Naive thymus-derived CD8-positive, alpha-beta T cell (primary cell): ENCODE results near the gene GABBR1. TPM values are rescaled to one million over a fixed set of nuclear protein-coding genes. Genes with fewer than 3 reads are reported as not detected.
"Not testable (repeated sequence)": the region's sequence is repeated elsewhere in the genome, so short reads cannot be mapped to it uniquely, and the experiment has no call there.

Source experiments
- ATAC-seq, 2 donors: fragments of 150-1000 bp; cut with Tn5 transposase in 1 of 2; sonication (Bioruptor Pico), chemical (Tn5 transposase) in 1 of 2; 1 replicate in 1 of 2; 2 replicates in 1 of 2; pipeline ENCODE4 v1.10.0; 2021; ENCODE audit warnings: mild to moderate bottlenecking in 2 of 2, moderate library complexity in 2 of 2
- POLR2A ChIA-PET: fragments of 350-600 bp; sonication (Branson Sonifier 250); formaldehyde crosslinking; loops from one replicate; lab custom pipeline; 2021; ENCODE audit warnings: antibody characterized with exemption; lab: Charles Lee
- DNase-seq, 10 donors: peaks; one replicate each; pipeline versions ENCODE4 v3.0.0 to v3.0.0-alpha.2; 2020 to 2022
- H3K27ac Mint-ChIP-seq, 10 donors: one replicate each; pipeline ENCODE4 v1.8.0; 2020 to 2022; ENCODE audit warnings: mild to moderate bottlenecking in 10 of 10, mixed read lengths in 10 of 10, moderate library complexity in 4 of 10, inconsistent platforms in 1 of 10
- H3K27me3 Mint-ChIP-seq, 5 donors: one replicate each; pipeline ENCODE4 v1.8.0; 2021 to 2022; ENCODE audit warnings: mixed read lengths in 5 of 5
- H3K36me3 Mint-ChIP-seq, 3 donors: one replicate each; pipeline ENCODE4 v1.8.0; 2020 to 2022; ENCODE audit warnings: mixed read lengths in 3 of 3, mild to moderate bottlenecking in 2 of 3, inconsistent platforms in 1 of 3
- H3K4me1 Mint-ChIP-seq, 4 donors: one replicate each; pipeline ENCODE4 v1.8.0; 2021 to 2022; ENCODE audit warnings: mixed read lengths in 4 of 4
- H3K4me3 Mint-ChIP-seq, 10 donors: one replicate each; pipeline ENCODE4 v1.8.0; 2020 to 2022; ENCODE audit warnings: mild to moderate bottlenecking in 10 of 10, mixed read lengths in 10 of 10, moderate library complexity in 6 of 10, inconsistent platforms in 1 of 10
- H3K9me3 Mint-ChIP-seq, 9 donors: one replicate each; pipeline ENCODE4 v1.8.0; 2020 to 2022; ENCODE audit warnings: mixed read lengths in 9 of 9, mild to moderate bottlenecking in 3 of 9, inconsistent platforms in 1 of 9, moderate library complexity in 1 of 9
- polyA plus RNA-seq, 3 donors: library from polyadenylated mRNA; unstranded; fragments of 300-500 nt; fragmentation: Illumina TruSeq; gene quantifications; one replicate each; pipeline ENCODE4 v1.2.3, GENCODE V29; 2021
- total RNA-seq, 8 experiments: library from RNA in 2 of 8; stranded (reverse) in 2 of 8; gene quantifications; one replicate each; pipeline ENCODE4 v1.2.3 and lab custom pipeline; 2021 to 2026

The GABBR1 gene
- total and polyA plus RNA-seq, 5 experiments from 2014 or later: 0.46 to 36.4 (median 0.92) TPM

- POLR2A ChIA-PET: no interaction called here
- H3K4me3 Mint-ChIP-seq: no peak overlapping the region
- ATAC-seq (no peak), DNase-seq (no peak)
- H3K36me3 Mint-ChIP-seq: no peaks in the 10 kb centered on the region
- H3K9me3 Mint-ChIP-seq: no peaks in the 10 kb centered on the region
- peaks cover 12 to 40% (median 17%) of the 10 kb centered on the region in 5 donors for H3K27me3 Mint-ChIP-seq
- no peak overlapping the region for H3K27ac Mint-ChIP-seq
- H3K4me1 Mint-ChIP-seq: peaks cover 0 to 2% (median 0%) of the 10 kb centered on the region in 4 donors
These were observed 34.2 kb upstream of the GABBR1 start for GRCh38 chr6:29667158-29667557.

- ATAC-seq: no peak
- Mint-ChIP-seq H3K27me3 (peaks cover 11 to 44% (median 21%) of the 10 kb centered on the region in 5 donors), H3K4me3 (no peak overlapping the region), H3K9me3 (no peaks in the 10 kb centered on the region), H3K36me3 (no peaks in the 10 kb centered on the region), H3K4me1 (peaks cover 0 to 2% (median 0%) of the 10 kb centered on the region in 4 donors), H3K27ac (no peak overlapping the region)
- DNase-seq: no peak
- POLR2A ChIA-PET: no interaction called here
These were observed 33.8 kb upstream of the GABBR1 start for GRCh38 chr6:29666826-29667130.

DNA sequence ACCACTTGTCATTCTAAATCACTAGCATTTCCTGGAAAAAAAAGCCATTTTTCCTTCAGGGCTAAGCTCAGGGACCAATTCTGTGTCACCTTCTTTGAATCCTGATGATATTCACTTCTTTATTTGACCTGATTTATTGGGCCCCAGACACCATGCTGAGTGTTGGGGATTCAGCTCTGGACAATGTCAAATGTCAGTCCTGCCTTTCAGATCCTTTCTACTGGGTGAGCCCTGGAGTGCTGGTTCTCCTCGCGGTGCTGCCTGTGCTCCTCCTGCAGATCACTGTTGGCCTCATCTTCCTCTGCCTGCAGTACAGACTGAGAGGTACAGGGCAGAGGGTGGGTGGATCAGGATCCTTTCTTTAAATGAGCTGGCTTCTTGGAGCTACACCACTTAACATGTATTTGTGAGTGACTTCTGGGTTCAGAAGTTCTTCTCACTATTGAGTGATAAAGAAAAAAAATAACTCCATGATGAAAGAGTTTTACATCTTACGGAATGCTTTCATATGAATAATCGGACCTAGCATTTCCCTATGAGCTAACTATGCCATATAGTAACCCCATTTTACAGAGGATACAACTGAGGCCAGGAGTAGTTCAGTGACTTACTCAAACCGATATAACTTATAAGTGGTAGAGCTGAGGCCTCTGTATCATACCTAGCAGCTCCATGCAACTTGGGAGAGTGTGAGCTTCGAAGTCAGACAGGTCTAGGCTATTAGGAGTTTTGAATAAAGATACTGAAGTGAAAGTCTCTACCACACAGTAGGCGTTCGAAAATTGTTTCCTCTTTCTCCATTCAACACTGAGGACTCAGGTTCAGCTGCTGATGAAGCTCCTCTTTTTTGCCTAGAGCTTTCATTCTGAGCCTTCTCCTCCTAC is 33.2 kb upstream of the GABBR1 start:
- Mint-ChIP-seq H3K9me3 (no peaks in the 10 kb centered on the region), H3K4me1 (no peaks in the 10 kb centered on the region), H3K4me3 (no peak overlapping the region), H3K27me3 (peaks cover 10 to 47% (median 22%) of the 10 kb centered on the region in 5 donors), H3K36me3 (no peaks in the 10 kb centered on the region), H3K27ac (peak overlapping the region in 1 of 10 donors; percentile 41)
- DNase-seq (no peak), ATAC-seq (no peak)
- POLR2A ChIA-PET: no interaction called here

DNA sequence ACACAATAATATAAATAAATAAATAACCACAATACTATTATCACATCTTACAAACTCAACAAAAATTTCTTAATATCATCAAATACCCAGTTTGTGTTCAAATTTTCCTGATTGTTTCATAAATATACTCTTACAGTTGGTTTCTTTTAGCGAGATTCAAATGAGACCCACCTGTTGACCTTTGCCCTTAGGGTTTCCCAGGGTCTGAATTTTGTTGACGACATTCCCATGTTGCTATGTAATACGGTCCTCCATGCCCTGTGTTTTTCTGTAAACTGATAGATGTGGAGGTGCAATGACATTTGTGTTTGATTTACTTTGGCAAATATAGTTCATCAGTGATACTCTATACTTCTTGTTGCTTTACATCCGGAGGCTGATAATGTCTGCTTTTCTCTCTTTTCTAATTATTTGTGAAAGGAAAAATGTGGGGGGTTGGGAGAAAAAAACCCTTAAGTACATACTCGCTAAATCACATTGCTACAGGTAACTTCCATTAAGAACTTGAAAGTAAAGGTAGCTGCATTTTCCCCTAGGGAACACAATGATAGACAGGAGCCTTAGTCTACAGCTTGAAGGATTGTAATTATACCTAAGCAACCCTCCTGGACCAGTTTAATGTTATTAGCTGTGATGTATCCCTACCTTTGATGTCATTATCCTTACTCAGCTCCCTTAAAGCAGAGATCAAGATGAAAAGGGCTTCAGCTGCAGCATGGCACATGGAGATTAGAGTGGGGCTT is 30.5 kb upstream of the GABBR1 start:
- no peak for ATAC-seq

DNA sequence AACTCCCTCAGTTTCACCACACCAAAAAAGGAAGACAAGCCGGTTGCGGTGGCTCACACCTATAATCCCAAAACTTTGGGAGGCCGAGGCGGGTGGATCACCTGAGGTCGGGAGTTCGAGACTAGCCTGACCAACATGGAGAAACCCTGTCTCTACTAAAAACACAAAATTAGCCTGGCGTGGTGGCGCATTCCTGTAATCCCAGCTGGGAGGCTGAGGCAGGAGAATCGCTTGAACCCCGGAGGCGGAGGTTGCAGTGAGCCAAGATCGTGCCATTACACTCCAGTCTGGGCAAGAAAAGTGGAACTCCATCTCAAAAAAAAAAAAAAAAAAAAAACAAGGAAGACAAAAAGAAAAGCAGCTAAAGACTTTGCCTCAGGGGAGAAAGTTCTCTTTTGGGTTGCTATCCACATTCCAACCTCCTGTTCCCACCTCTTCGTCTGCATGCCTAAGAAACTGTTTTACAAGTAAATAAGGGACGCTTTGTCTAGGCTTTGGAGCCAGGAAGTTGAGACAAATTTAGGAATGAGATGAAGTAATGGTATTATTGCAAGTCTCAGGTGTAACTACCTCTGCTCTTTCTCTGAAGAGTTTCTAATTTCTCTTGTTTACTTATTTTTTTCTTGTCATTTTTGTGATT is 28.6 kb upstream of the GABBR1 start:
- H3K4me1 Mint-ChIP-seq, ATAC-seq, DNase-seq, H3K9me3 Mint-ChIP-seq, H3K36me3 Mint-ChIP-seq, POLR2A ChIA-PET, H3K4me3 Mint-ChIP-seq: not testable (repeated sequence)
- Mint-ChIP-seq H3K27me3 (peaks cover 17 to 57% (median 37%) of the 10 kb centered on the region in 5 donors), H3K27ac (peak overlapping the region in 2 of 10 donors; percentile 10 to 51)

More for the DNA sequence above, 30.5 kb upstream of the GABBR1 start:
- POLR2A ChIA-PET: no interaction called here
- DNase-seq: no peak
- Mint-ChIP-seq H3K4me1 (no peaks in the 10 kb centered on the region), H3K27ac (no peak overlapping the region), H3K9me3 (no peaks in the 10 kb centered on the region), H3K36me3 (peaks cover 0 to 1% (median 0%) of the 10 kb centered on the region in 3 donors), H3K4me3 (no peak overlapping the region), H3K27me3 (peaks cover 17 to 53% (median 32%) of the 10 kb centered on the region in 5 donors)

DNA sequence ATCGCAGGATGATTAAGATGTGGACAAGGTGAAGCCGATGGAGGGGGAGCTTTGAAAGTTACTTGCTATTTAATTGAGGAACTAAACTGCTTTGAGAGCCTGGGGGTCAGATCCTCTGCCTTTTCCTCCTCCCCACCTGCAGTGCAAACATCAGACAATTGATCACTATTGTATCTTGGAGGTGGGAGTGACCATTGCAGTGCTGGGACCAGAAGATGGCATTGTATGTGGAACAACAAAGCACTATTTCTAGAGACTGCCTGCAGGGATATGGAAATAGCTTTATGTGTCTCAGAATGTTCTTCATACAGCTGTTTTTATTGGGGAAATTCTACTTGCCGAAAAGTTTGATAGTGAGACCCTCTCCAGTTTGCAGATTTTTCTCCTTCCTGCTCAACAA is 28.1 kb upstream of the GABBR1 start:
- ATAC-seq: no peak
- Mint-ChIP-seq H3K27ac (peak overlapping the region in 1 of 10 donors; percentile 61), H3K9me3 (no peaks in the 10 kb centered on the region), H3K4me3 (no peak overlapping the region), H3K4me1 (no peaks in the 10 kb centered on the region), H3K36me3 (peaks cover 0 to 7% (median 0%) of the 10 kb centered on the region in 3 donors), H3K27me3 (peaks cover 19 to 61% (median 38%) of the 10 kb centered on the region in 5 donors)
- POLR2A ChIA-PET: no interaction called here
- DNase-seq: no peak

- H3K4me1 Mint-ChIP-seq: peaks cover under 1 to 4% (median under 1%) of the 10 kb centered on the region in 4 donors
- H3K27me3 Mint-ChIP-seq: peaks cover 13 to 47% (median 37%) of the 10 kb centered on the region in 5 donors
- POLR2A ChIA-PET: no interaction called here
- no peak for ATAC-seq
- H3K4me3 Mint-ChIP-seq: no peak within 1 kb of the TSS
- H3K27ac Mint-ChIP-seq: no peak within 1 kb of the TSS
- H3K9me3 Mint-ChIP-seq: no peaks in the 10 kb centered on the region
- DNase-seq: no peak
- peaks cover 0 to 7% (median 0%) of the 10 kb centered on the region in 3 donors for H3K36me3 Mint-ChIP-seq
These were observed 23.8 kb upstream of the GABBR1 start, which contains the start of gene MOG for GRCh38 chr6:29656798-29657197. Gene MOG, plus strand, starts transcription at chr6:29657092. Its CDS starts 118 bp downstream, at chr6:29657210.

DNA sequence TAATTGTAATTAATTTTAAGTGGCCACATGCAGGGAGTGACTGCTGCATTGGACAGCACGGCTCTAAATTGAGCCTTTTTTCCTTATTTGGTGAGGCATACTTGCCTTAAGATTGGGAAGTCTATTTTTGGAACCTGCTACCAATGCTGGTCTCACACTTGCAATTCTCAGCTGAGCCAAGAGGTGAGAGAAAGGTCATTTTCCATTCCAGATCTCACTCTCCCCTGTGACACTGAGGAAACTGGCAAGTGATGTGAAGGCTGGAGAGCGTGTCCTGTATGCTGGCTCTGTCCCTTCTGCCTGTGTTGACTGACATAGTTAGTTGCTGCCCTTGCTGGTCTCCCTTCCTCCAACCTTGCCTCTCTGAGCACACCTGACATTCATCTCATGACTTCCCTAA is 23.2 kb upstream of the GABBR1 start:
- no peaks in the 10 kb centered on the region for H3K9me3 Mint-ChIP-seq
- POLR2A ChIA-PET: no interaction called here
- no peak for ATAC-seq
- H3K4me3 Mint-ChIP-seq: no peak overlapping the region
- H3K36me3 Mint-ChIP-seq: peaks cover 0 to 7% (median 0%) of the 10 kb centered on the region in 3 donors
- H3K4me1 Mint-ChIP-seq: peaks cover 4 to 8% (median 6%) of the 10 kb centered on the region in 4 donors
- peaks cover 10 to 47% (median 31%) of the 10 kb centered on the region in 5 donors for H3K27me3 Mint-ChIP-seq
- no peak overlapping the region for H3K27ac Mint-ChIP-seq
- DNase-seq: no peak

DNA sequence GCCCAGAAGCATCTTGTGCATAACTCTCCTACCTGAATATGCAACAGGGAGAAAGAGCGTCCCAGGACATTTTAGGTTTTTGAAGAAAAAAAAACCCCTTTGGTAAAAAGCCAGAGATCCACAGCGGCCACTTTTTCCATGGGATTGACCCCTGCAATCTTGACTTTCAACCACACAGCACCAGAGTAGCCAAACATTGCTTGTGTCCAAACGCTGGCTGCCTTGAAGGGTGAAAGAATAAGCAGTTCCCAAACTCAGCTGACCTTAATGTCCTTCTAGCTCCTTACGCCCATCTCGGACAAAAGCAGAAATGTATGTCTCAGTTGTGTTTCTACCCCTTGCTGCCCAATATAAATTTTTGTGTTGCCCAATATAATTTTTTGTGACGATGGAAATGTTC is 22.7 kb upstream of the GABBR1 start:
- peaks cover 4 to 8% (median 6%) of the 10 kb centered on the region in 4 donors for H3K4me1 Mint-ChIP-seq

DNA sequence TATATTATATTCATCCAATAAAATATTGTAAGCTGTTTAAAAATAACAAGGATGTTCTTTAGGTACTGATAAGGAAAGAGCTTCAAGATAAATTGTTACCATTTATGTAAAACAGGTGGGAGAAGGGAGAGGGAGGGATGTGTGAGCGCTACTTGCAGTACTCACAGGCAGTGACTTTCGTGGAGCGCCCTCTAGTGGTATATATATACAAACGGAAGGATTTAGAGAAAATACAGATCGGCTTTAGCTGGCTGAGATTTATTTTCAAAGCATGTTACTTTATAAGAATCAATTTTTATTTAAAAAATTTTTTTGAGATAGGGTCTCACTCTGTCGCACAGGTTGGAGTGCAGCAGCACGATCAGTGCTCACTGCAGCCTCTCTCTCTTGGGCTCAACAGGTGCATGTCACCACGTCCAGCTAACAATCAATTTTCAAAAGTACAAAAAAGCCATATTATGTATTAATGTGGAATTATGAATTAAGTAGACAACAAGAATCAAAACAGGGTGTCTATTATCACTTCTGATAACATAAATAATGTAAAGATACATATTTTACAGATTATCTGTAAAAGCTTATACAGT is 20.6 kb upstream of the GABBR1 start:
- H3K9me3 Mint-ChIP-seq: no peaks in the 10 kb centered on the region
- H3K27ac Mint-ChIP-seq: no peak overlapping the region
- POLR2A ChIA-PET: interaction anchor here (0.7 to 1.6 kb wide), 4 partner anchors 12 to 20 kb away, joined by 3 to 5 read pairs (median 4); partner anchors contain the start of gene GABBR1
- H3K4me1 Mint-ChIP-seq: peaks cover 6 to 22% (median 17%) of the 10 kb centered on the region in 4 donors
- H3K27me3 Mint-ChIP-seq: peaks cover 4 to 36% (median 18%) of the 10 kb centered on the region in 5 donors
- ATAC-seq (no peak), DNase-seq (peak in 7 of 10 donors; percentile 32 to 72 (median 66))
- H3K36me3 Mint-ChIP-seq: peaks cover 0 to 6% (median 0%) of the 10 kb centered on the region in 3 donors
- no peak overlapping the region for H3K4me3 Mint-ChIP-seq

More for the DNA sequence above, 22.7 kb upstream of the GABBR1 start:
- Mint-ChIP-seq H3K27me3 (peaks cover 6 to 47% (median 27%) of the 10 kb centered on the region in 5 donors), H3K27ac (peak overlapping the region in 1 of 10 donors; percentile 57), H3K36me3 (peaks cover 0 to 7% (median 0%) of the 10 kb centered on the region in 3 donors), H3K9me3 (no peaks in the 10 kb centered on the region), H3K4me3 (no peak overlapping the region)
- no peak for ATAC-seq
- POLR2A ChIA-PET: no interaction called here
- no peak for DNase-seq

DNA sequence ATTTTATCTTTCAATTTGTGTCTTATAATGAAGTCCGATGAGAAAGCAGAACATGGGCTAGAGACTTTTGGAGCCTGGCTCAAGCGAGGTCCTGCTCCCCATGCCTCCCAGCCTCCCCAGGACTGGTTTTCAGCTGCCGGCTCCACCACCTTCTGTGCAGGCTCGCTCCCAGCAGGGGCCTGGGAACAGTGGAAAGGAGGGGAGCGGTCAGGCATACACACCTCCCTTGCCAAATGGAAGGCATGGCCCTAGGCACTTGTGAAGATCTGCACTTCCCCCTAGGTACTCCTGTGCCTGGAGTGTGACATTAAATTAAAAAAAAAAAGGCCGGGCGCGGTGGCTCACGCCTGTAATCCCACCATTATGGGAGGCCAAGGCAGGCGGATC is 19.2 kb upstream of the GABBR1 start:
- Mint-ChIP-seq H3K27ac (no peak overlapping the region), H3K36me3 (no peaks in the 10 kb centered on the region), H3K9me3 (no peaks in the 10 kb centered on the region), H3K27me3 (peaks cover 4 to 23% (median 9%) of the 10 kb centered on the region in 5 donors), H3K4me3 (no peak overlapping the region), H3K4me1 (peaks cover 6 to 22% (median 17%) of the 10 kb centered on the region in 4 donors)
- ATAC-seq: no peak
- POLR2A ChIA-PET: interaction anchor here (0.6 to 1.3 kb wide), 2 partner anchors 11 to 17 kb away, joined by 3 to 8 read pairs; no protein-coding TSS in a partner anchor
- DNase-seq: no peak
